Body of pancreas (tissue), 4 donors: ENCODE results near the gene SH3RF2. TPM values are rescaled to one million over a fixed set of nuclear protein-coding genes. Genes with fewer than 3 reads are reported as not detected.

Source experiments
- ATAC-seq: fragments of 150-250 bp; one replicate; pipeline ENCODE4 v1.9.1; 2016
- DNase-seq, 4 donors: peaks; one replicate each; pipeline ENCODE4 v3.0.0-alpha.2; 2019
- H3K27ac ChIP-seq, 4 donors: fragments of 200-600 bp; sonication (generic); 1 replicate in 3 of 4; 2 replicates in 1 of 4; pipeline versions ENCODE4 v1.5.1 to v1.6.1; 2016 to 2019; ENCODE audit warnings: mild to moderate bottlenecking in 1 of 4, mixed read lengths in 1 of 4, moderate library complexity in 1 of 4
- H3K27me3 ChIP-seq, 2 donors: fragments of 200-600 bp; sonication (generic); one replicate each; pipeline ENCODE4 v1.6.0; 2016; ENCODE audit warnings: mild to moderate bottlenecking in 1 of 2
- H3K36me3 ChIP-seq, 2 donors: fragments of 200-600 bp; sonication (generic); replicated peaks in 1 of 2; 2 replicates each; pipeline ENCODE4 v1.5.1; 2016; ENCODE audit warnings: low read depth in 2 of 2; ENCODE audit not compliant: insufficient read depth in 1 of 2
- H3K4me1 ChIP-seq: fragments of 200-600 bp; sonication (generic); one replicate; pipeline ENCODE4 v1.6.0; 2016
- H3K4me3 ChIP-seq, 2 donors: fragments of 200-600 bp; sonication (generic); 1 replicate in 1 of 2; 2 replicates in 1 of 2; pipeline ENCODE4 v1.5.1; 2016 to 2019
- H3K9me3 ChIP-seq, 3 donors: fragments of 200-600 bp; sonication (generic); 1 replicate in 2 of 3; 2 replicates in 1 of 3; pipeline ENCODE4 v1.5.1; 2016
- POLR2A ChIP-seq, 3 donors: fragments of 450-650 bp; IDR thresholded peaks; one replicate each; pipeline ENCODE4 v1.6.1; 2016; ENCODE audit warnings: antibody characterized with exemption in 3 of 3, mild to moderate bottlenecking in 2 of 3
- WGBS, 2 donors: methylation state at CpG; one replicate each; pipeline ENCODE4 v1.1.5; 2017; 5-methylcytosine and 5-hydroxymethylcytosine counted together
- intact Hi-C: fragments of 100-400 bp; cut with DNase I; formaldehyde crosslinking; loops from one replicate; pipeline ENCODE4 v1.15.1; 2023
- total RNA-seq, 2 donors: library from RNA; depleted of rRNA; stranded (reverse); fragments of >200 nt; gene quantifications; one replicate each; pipeline ENCODE4 v1.1.0, GENCODE V29; 2016
- TF ChIP-seq, protein P1 (sequence below), 7 experiments: fragments of 450-650 bp in 4 of 7; fragments of 200-600 bp in 3 of 7; sonication (generic) in 3 of 7; IDR thresholded peaks; one replicate each; pipeline ENCODE4 v1.5.1; 2016 to 2019; ENCODE audit warnings: antibody characterized with exemption in 7 of 7

Gene SH3RF2
- total RNA-seq, 2 donors from 2014 or later, result 14.8 to 25.7 TPM

DNA sequence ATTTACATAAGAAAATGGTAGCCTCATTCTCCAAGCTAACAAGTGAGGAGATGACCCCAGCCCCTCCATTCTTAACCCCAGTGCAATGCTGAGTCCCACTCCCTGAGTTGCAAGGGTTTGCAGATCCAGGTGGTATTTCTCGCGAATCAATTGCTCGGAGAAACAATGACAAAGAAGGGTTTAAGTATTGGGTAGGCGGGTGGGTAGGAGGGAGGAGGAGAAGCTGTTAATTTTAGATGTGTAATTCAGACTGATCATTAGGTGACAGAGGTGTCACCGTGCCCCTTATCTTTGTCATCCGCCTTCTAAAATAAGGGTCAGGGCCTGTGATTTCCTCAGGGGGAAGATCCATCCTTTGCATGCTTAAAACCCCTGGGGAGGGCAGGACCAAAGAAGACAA is 17.0 kb upstream of the SH3RF2 start:
- H3K27me3 ChIP-seq, result no peaks in the 10 kb centered on the region
- intact Hi-C loops, result no loop called here
- no peak for DNase-seq
- no peak overlapping the region for H3K27ac ChIP-seq
- WGBS, 2 donors, result 84 to 90% methylated on average over 6 of the region's 6 CpGs
- ATAC-seq, result no peak
- no peaks in the 10 kb centered on the region for H3K9me3 ChIP-seq
- H3K36me3 ChIP-seq, result no peaks in the 10 kb centered on the region
- TF ChIP-seq POLR2A (IDR thresholded peaks at IDR 0.05), result no peak
- TF ChIP-seq, protein P1, sequence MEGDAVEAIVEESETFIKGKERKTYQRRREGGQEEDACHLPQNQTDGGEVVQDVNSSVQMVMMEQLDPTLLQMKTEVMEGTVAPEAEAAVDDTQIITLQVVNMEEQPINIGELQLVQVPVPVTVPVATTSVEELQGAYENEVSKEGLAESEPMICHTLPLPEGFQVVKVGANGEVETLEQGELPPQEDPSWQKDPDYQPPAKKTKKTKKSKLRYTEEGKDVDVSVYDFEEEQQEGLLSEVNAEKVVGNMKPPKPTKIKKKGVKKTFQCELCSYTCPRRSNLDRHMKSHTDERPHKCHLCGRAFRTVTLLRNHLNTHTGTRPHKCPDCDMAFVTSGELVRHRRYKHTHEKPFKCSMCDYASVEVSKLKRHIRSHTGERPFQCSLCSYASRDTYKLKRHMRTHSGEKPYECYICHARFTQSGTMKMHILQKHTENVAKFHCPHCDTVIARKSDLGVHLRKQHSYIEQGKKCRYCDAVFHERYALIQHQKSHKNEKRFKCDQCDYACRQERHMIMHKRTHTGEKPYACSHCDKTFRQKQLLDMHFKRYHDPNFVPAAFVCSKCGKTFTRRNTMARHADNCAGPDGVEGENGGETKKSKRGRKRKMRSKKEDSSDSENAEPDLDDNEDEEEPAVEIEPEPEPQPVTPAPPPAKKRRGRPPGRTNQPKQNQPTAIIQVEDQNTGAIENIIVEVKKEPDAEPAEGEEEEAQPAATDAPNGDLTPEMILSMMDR (IDR thresholded peaks at IDR 0.05), result no peak
- no peaks in the 10 kb centered on the region for H3K4me1 ChIP-seq
- no peak overlapping the region for H3K4me3 ChIP-seq

DNA sequence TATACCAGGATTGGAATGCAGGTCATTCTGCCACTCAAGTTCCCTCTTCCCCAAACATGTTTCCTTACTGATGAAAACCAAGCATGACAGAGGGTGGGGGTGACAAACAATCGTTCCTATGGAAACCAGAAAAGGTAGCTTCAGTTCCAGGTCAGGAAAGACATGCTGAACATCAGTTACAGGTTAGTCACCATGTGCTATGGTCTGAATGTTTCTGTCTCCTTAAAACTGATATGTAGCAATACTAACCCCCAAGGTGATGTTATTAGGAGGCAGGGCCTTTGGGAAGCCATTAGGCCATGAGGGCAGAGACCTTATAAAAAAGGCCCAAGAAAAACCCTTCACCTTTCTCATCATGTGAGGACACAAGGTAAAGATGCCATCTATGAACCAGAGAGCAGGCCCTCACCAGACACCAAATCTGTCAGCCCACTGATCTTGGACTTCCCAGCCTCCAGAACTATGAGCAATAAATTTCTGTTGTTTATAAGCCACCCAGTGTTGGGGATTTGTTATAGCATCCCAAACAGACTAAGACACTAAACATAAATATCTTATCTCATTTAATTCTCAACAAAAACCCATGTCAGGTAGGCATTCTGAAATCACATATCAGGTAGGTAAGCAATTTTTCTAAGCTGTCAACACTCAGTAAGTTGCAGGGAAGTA is 15.7 kb upstream of the SH3RF2 start:
- H3K4me3 ChIP-seq, result no peak overlapping the region

DNA sequence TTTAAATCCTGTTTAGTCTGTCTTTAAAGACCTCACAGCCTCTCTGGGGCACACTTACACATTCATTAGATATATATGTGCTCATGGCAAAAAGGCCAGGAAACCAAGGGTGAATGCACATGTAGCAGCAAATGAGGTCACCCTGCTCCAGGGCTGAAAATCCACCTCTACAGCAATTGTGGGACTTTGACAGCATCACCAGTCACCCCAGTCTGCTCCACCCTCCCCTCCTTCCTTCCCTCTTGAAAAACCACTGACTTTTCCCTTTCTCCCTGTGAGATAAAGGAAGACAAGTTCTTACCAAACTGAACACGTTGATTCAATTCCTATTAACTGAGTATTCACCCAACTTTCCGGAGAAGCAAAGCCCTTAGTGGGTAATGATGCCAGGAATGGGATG is 15.2 kb upstream of the SH3RF2 start:
- no peaks in the 10 kb centered on the region for H3K4me1 ChIP-seq
- intact Hi-C loops, result no loop called here
- H3K4me3 ChIP-seq, result no peak overlapping the region
- no peak overlapping the region for H3K27ac ChIP-seq
- H3K9me3 ChIP-seq, result no peaks in the 10 kb centered on the region
- WGBS, 2 donors, result 77 to 89% methylated on average over 2 of the region's 2 CpGs
- H3K27me3 ChIP-seq, result no peaks in the 10 kb centered on the region
- ATAC-seq, result no peak
- H3K36me3 ChIP-seq, result no peaks in the 10 kb centered on the region
- DNase-seq, result no peak
- TF ChIP-seq, protein P1 (IDR thresholded peaks at IDR 0.05), result no peak
- TF ChIP-seq POLR2A (IDR thresholded peaks at IDR 0.05), result no peak

More for the DNA sequence above, 15.7 kb upstream of the SH3RF2 start:
- no peak for ATAC-seq
- TF ChIP-seq, protein P1 (IDR thresholded peaks at IDR 0.05), result no peak
- no peak for TF ChIP-seq POLR2A (IDR thresholded peaks at IDR 0.05)
- H3K27ac ChIP-seq, result no peak overlapping the region
- no peaks in the 10 kb centered on the region for H3K4me1 ChIP-seq
- DNase-seq, result no peak
- no peaks in the 10 kb centered on the region for H3K9me3 ChIP-seq
- H3K27me3 ChIP-seq, result no peaks in the 10 kb centered on the region
- WGBS, 2 donors, result 38 to 47% methylated on average over 1 of the region's 1 CpG
- intact Hi-C loops, result no loop called here
- no peaks in the 10 kb centered on the region for H3K36me3 ChIP-seq

DNA sequence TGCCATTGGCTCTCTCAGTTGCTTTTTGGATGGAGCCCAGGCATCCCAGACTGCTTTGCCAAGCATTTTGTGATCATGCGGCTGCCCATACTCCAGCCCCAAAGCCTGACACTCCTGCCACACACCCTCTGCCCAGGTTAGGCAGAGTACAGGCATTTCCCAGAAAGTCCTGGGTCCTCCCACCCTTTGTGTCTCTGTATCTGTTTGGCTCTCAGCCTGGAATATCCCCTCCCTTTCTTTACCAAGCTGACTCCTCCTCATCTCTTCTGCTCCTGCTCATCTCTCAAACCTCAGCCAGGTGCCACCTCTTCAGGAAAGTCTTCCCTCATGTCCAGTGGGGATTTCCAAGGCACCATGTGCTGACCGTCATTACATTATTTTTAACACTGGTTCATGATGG is 14.3 kb upstream of the SH3RF2 start:
- DNase-seq (no peak), ATAC-seq (no peak)
- Histone ChIP-seq H3K9me3 (no peaks in the 10 kb centered on the region), H3K27ac (no peak overlapping the region), H3K4me1 (no peaks in the 10 kb centered on the region), H3K27me3 (no peaks in the 10 kb centered on the region), H3K4me3 (no peak overlapping the region), H3K36me3 (no peaks in the 10 kb centered on the region)
- 80 to 93% methylated on average over 2 of the region's 2 CpGs for WGBS, 2 donors
- TF ChIP-seq, protein P1 (IDR thresholded peaks at IDR 0.05), result no peak
- no peak for TF ChIP-seq POLR2A (IDR thresholded peaks at IDR 0.05)
- intact Hi-C loops, result no loop called here

DNA sequence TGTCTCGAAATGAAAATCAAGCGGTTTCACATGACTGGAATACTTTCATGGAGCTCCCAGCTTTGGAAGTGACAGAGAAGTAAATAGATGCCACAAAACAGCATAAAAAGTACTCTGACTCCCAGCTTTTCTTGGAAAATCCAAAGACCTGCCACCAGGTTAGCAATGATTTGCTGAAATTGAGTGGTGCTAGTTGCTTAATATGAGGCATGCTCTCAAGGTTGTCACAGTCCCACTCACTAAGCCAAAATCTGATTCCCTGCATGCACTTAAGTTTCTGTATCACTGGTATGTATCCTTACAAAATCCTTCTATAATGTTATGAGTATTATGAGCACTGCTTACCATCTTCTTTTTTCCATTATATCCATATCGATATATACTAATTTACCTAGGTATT is 13.0 kb upstream of the SH3RF2 start:
- H3K4me1 ChIP-seq, result no peaks in the 10 kb centered on the region
- no peak for TF ChIP-seq POLR2A (IDR thresholded peaks at IDR 0.05)
- TF ChIP-seq, protein P1 (IDR thresholded peaks at IDR 0.05), result no peak
- intact Hi-C loops, result no loop called here
- H3K36me3 ChIP-seq, result no peaks in the 10 kb centered on the region
- ATAC-seq (no peak), DNase-seq (no peak)
- no peak overlapping the region for H3K27ac ChIP-seq
- H3K9me3 ChIP-seq, result no peaks in the 10 kb centered on the region
- H3K4me3 ChIP-seq, result no peak overlapping the region
- 90 to 93% methylated on average over 3 of the region's 3 CpGs for WGBS, 2 donors
- H3K27me3 ChIP-seq, result no peaks in the 10 kb centered on the region
